GM12878 (cell line): Measurements from ENCODE around the gene TMEM45A. TPM values are rescaled to one million over a fixed set of nuclear protein-coding genes. Genes with fewer than 3 reads are reported as not detected.

Experiments used
- ATAC-seq: fragments of 200-7000 bp; cut with Tn5 transposase; 3 replicates; pipeline ENCODE4 v1.9.1; 2020; ENCODE audit warnings: mild to moderate bottlenecking, moderate library complexity
- BruUV-seq: library from RNA; stranded (reverse); fragments of 400-500 nt; replicated peaks from 2 replicates; lab custom pipeline; 2021; lab: Mats Ljungman, UMichigan
- CTCF ChIA-PET: fragments of 300-600 bp; sonication (Branson Sonifier 250); formaldehyde crosslinking; extraction: SDS; loops from one replicate; lab custom pipeline; 2021; ENCODE audit warnings: inconsistent platforms; lab: Yijun Ruan, JAX
- POLR2A ChIA-PET: fragments of 350-600 bp; formaldehyde crosslinking; extraction: SDS; loops from one replicate; lab custom pipeline; 2021; ENCODE audit warnings: inconsistent platforms; lab: Charles Lee
- RAD21 ChIA-PET: fragments of 300-600 bp; sonication (Branson Sonifier 250); formaldehyde crosslinking; loops from one replicate; lab custom pipeline; 2023; ENCODE audit warnings: antibody characterized with exemption; ENCODE audit not compliant: unreplicated experiment; lab: Charles Lee
- SMC1A ChIA-PET: fragments of 300-600 bp; sonication (Branson Sonifier 250); formaldehyde crosslinking; loops from one replicate; lab custom pipeline; 2023; ENCODE audit not compliant: unreplicated experiment, uncharacterized antibody; lab: Charles Lee
- DNase-seq: peaks from one replicate; pipeline ENCODE4 v3.0.0-alpha.2; 2011; ENCODE audit warnings: low read depth, low spot score
- FAIRE-seq: peaks from 3 replicates; lab custom pipeline; 2011; peaks lifted over from hg19 to GRCh38; lab: Jason Lieb, UNC
- H2AFZ ChIP-seq: 2 replicates; pipeline ENCODE4 v1.6.0; 2011; ENCODE audit warnings: low read depth, low read length, control low read depth; ENCODE audit not compliant: control insufficient read depth
- H3K27ac ChIP-seq: 2 replicates; pipeline ENCODE4 v1.5.1; 2011; ENCODE audit warnings: control low read depth; ENCODE audit not compliant: control insufficient read depth, insufficient read depth
- H3K27me3 ChIP-seq, 2 experiments: replicated peaks in 1 of 2; 2 replicates each; pipeline versions ENCODE4 v1.6.0 to v1.6.1; 2011; ENCODE audit warnings: low read length in 1 of 2; ENCODE audit not compliant: control insufficient read depth in 2 of 2, insufficient read depth in 2 of 2
- H3K36me3 ChIP-seq, 2 experiments: 2 replicates each; pipeline ENCODE4 v1.5.1; 2011; ENCODE audit warnings: low read length in 1 of 2; ENCODE audit not compliant: control insufficient read depth in 2 of 2, insufficient read depth in 2 of 2
- H3K4me1 ChIP-seq: 2 replicates; pipeline ENCODE4 v1.6.1; 2011; ENCODE audit warnings: mild to moderate bottlenecking, low read length, moderate library complexity, mixed read lengths; ENCODE audit not compliant: control insufficient read depth, insufficient read depth
- H3K4me2 ChIP-seq: 2 replicates; pipeline ENCODE4 v1.6.0; 2011; ENCODE audit warnings: control low read depth; ENCODE audit not compliant: control insufficient read depth, insufficient read depth
- H3K4me3 ChIP-seq: fragments of 200-600 bp; sonication (generic); 2 replicates; pipeline ENCODE4 v1.5.1; 2016
- H3K79me2 ChIP-seq: 2 replicates; pipeline ENCODE4 v1.6.0; 2011; ENCODE audit warnings: low read length; ENCODE audit not compliant: control insufficient read depth, insufficient read depth
- H3K9ac ChIP-seq: 2 replicates; pipeline ENCODE4 v1.8.0; 2011; ENCODE audit warnings: low read length, control low read depth, mixed read lengths; ENCODE audit not compliant: control insufficient read depth, insufficient read depth
- H3K9me3 ChIP-seq: replicated peaks from 3 replicates; pipeline ENCODE4 v1.5.1; 2011; ENCODE audit warnings: mild to moderate bottlenecking, low read length; ENCODE audit not compliant: control insufficient read depth, insufficient read depth
- H4K20me1 ChIP-seq: 2 replicates; pipeline ENCODE4 v1.6.0; 2011; ENCODE audit not compliant: control insufficient read depth, insufficient read depth
- EZH2 ChIP-seq: IDR thresholded peaks from 2 replicates; pipeline ENCODE4 v1.6.1; 2012; ENCODE audit warnings: low read depth, mild to moderate bottlenecking, control low read depth, inconsistent platforms, low read length, borderline replicate concordance; ENCODE audit not compliant: control insufficient read depth
- KLF5 ChIP-seq: fragments of 450-650 bp; IDR thresholded peaks from 2 replicates; pipeline ENCODE4 v1.6.1; 2014; ENCODE audit warnings: mild to moderate bottlenecking; ENCODE audit not compliant: partially characterized antibody
- MEF2B ChIP-seq: fragments of 450-650 bp; IDR thresholded peaks from 2 replicates; pipeline ENCODE4 v1.6.1; 2018; ENCODE audit warnings: mild to moderate bottlenecking, moderate library complexity; ENCODE audit not compliant: partially characterized antibody, poor library complexity, severe bottlenecking
- NFYA ChIP-seq: IDR thresholded peaks from 2 replicates; pipeline ENCODE4 v1.6.1; 2011; ENCODE audit warnings: low read depth, mild to moderate bottlenecking, low read length, improper control_type of control experiment, borderline replicate concordance
- SMAD5 ChIP-seq: IDR thresholded peaks from 2 replicates; pipeline ENCODE4 v1.6.1; 2016; ENCODE audit warnings: antibody characterized with exemption, low read depth
- SPI1 ChIP-seq: IDR thresholded peaks from 2 replicates; pipeline ENCODE4 v1.6.1; 2011; ENCODE audit warnings: low read depth, mild to moderate bottlenecking, low read length, moderate library complexity, borderline replicate concordance; ENCODE audit not compliant: insufficient read depth
- SUPT20H ChIP-seq: IDR thresholded peaks from 2 replicates; pipeline ENCODE4 v1.6.1; 2011; ENCODE audit warnings: low read depth, mild to moderate bottlenecking, low read length, moderate library complexity, borderline replicate concordance; ENCODE audit not compliant: control insufficient read depth
- ZNF207 ChIP-seq: fragments of 450-650 bp; IDR thresholded peaks from 2 replicates; pipeline ENCODE4 v1.6.1; 2014; ENCODE audit warnings: antibody characterized with exemption, mild to moderate bottlenecking, borderline replicate concordance
- WGBS: methylation state at CpG from one replicate; pipeline ENCODE4 v1.1.6; 2016; ENCODE audit warnings: low lambda C conversion rate; ENCODE audit not compliant: insufficient replicate concordance, insufficient coverage; ENCODE audit errors: missing lambda C conversion rate; 5-methylcytosine and 5-hydroxymethylcytosine counted together
- in situ Hi-C: fragments of 300-500 bp; cut with MboI; formaldehyde crosslinking; loops from 9 replicates; pipeline ENCODE4 v1.14.3; 2018; ENCODE audit warnings: mixed read lengths
- intact Hi-C: fragments of 100-400 bp; cut with micrococcal nuclease; formaldehyde crosslinking; loops from one replicate; pipeline ENCODE4 v1.14.2; 2022; ENCODE audit not compliant: unreplicated experiment
- polyA plus RNA-seq, 11 experiments: library from polyadenylated mRNA; depleted of rRNA in 4 of 11; unstranded in 6 of 11; stranded (reverse) in 5 of 11; fragments of >200 nt; fragmentation: Nextera tagmentation in 4 of 11; fragmentation: Illumina TruSeq in 1 of 11; extraction: Ambion mirVana in 4 of 11; extraction: Trizol in 1 of 11; gene quantifications; 1 replicate in 1 of 11; 2 replicates in 10 of 11; pipeline versions ENCODE4 v1.2.1 to v1.2.3, GENCODE V29; 2011 to 2016; ENCODE audit warnings: inconsistent platforms in 2 of 11, missing spikeins in 2 of 11, low read depth in 1 of 11
- total RNA-seq, 4 experiments: library from RNA; depleted of rRNA in 3 of 4; stranded (reverse); fragments of >200 nt in 3 of 4; fragmentation: Illumina TruSeq in 1 of 4; extraction: Trizol in 1 of 4; gene quantifications; 2 replicates each; pipeline versions ENCODE4 v1.2.1 to v1.2.3, GENCODE V29; 2013 to 2021
- TF ChIP-seq, protein P1 (sequence below): fragments of 450-650 bp; IDR thresholded peaks from 2 replicates; pipeline ENCODE4 v1.6.1; 2017; ENCODE audit warnings: low read depth, mild to moderate bottlenecking, moderate library complexity
- TF ChIP-seq, protein P2 (sequence below): fragments of 450-650 bp; IDR thresholded peaks from 2 replicates; pipeline ENCODE4 v1.6.1; 2017; ENCODE audit warnings: mild to moderate bottlenecking, low read depth, inconsistent platforms; ENCODE audit not compliant: poor library complexity, severe bottlenecking
- TF ChIP-seq, protein P3 (sequence below): IDR thresholded peaks from 2 replicates; pipeline ENCODE4 v1.6.1; 2011; ENCODE audit warnings: borderline replicate concordance, low read depth, mild to moderate bottlenecking, moderate library complexity, mixed read lengths, low read length; ENCODE audit not compliant: insufficient read depth; ENCODE audit errors: extremely low read length
- TF ChIP-seq, protein P4 (sequence below): fragments of 450-650 bp; conservative IDR thresholded peaks from 2 replicates; pipeline ENCODE4 v1.6.1; 2017; ENCODE audit warnings: mild to moderate bottlenecking, moderate library complexity

Gene TMEM45A
- total and polyA plus RNA-seq, 10 of the 15 experiments (the other 5 are each of a cell fraction or from before 2014, with no cell fraction given) = 0.34 to 5.3 (median 0.83) TPM

DNA sequence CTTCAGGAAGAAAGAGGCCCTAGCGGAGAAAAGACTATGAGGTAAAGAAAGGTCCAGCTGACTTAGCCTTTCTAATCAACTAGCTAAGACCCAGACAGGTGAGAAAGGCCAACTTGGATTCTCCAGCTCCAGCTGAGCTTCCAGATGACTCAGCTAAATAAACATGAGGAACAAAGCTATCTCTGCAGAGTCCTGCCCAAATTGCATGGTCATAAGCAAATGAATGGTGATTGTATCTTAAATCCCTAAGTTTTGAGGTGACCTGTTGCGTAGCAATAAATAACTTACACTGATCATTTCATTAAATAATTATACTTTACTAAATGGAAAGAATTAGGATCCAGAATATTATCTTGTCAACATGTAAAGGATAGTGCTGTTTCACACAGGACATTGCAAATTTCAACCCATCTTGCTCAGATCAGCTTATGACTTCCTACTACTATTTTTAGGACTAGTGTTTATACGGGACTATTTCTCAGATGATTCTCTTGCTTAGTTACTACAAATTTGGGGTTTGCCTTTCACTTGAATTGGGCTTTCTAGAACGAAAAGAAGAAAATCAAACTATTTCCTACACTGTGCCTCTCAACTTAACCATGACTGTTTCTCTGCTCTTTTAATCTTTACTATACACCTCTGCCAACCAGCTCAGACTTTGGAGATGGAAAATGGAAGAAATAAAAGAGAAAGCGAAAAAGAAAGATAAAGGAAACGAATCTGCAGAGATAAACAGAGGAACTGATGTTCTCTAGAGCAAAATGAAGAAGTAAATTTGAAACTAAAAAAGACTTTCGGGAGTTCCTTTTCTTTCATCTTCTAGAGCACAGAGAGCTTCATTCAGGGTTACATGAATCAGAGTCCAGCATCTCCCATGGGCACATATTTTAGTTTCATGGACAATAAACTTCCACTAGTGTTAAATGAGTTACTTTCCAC lies 110.4 kb downstream of the TMEM45A start:
- peak; percentile 7 for FAIRE-seq
- Histone ChIP-seq H3K36me3 (no peaks in the 10 kb centered on the region), H3K9me3 (peaks cover 1% of the 10 kb centered on the region; the same call in 1 of the 3 replicates), H3K4me1 (peaks cover 11% of the 10 kb centered on the region), H3K9ac (peak overlapping the region; percentile 49), H3K27ac (peak overlapping the region; percentile 54), H3K4me2 (peak overlapping the region; percentile 84), H3K4me3 (peak overlapping the region; percentile 55), H3K79me2 (no peaks in the 10 kb centered on the region), H2AFZ (peak overlapping the region; percentile 80), H3K27me3 (no peaks in the 10 kb centered on the region), H4K20me1 (no peaks in the 10 kb centered on the region)
- DNase-seq = peak; percentile 35
- SMC1A ChIA-PET = interaction anchor here (0.6 to 6.3 kb wide), 37 partner anchors 9 to 780 kb away, joined by 3 to 59 read pairs (median 4); partner anchors contain the start of gene TMEM45A
- RAD21 ChIA-PET = interaction anchor here (0.7 to 4.8 kb wide), 18 partner anchors 10 to 342 kb away, joined by 3 to 42 read pairs (median 7); partner anchors contain the start of gene TBC1D23
- POLR2A ChIA-PET = interaction anchor here (0.8 to 1.8 kb wide), 5 partner anchors 10 to 113 kb away, joined by 3 to 11 read pairs (median 3); partner anchors contain the start of gene TMEM45A
- ATAC-seq = peak; percentile 60
- no TSS peak for BruUV-seq
- CTCF ChIA-PET = interaction anchor here (0.7 to 6.0 kb wide), 25 partner anchors 9 to 348 kb away, joined by 3 to 40 read pairs (median 6); partner anchors contain the start of gene TFG
- in situ Hi-C loops (no loop called here), intact Hi-C loops (loop anchor here (2.0 kb wide), 1 partner anchor 114 kb away; no protein-coding TSS in a partner anchor)
- 27% methylated on average over 7 of the region's 7 CpGs for WGBS
- peak; percentile 40; the same call in 1 of the 2 replicates for TF ChIP-seq SPI1
- TF ChIP-seq, protein P1, sequence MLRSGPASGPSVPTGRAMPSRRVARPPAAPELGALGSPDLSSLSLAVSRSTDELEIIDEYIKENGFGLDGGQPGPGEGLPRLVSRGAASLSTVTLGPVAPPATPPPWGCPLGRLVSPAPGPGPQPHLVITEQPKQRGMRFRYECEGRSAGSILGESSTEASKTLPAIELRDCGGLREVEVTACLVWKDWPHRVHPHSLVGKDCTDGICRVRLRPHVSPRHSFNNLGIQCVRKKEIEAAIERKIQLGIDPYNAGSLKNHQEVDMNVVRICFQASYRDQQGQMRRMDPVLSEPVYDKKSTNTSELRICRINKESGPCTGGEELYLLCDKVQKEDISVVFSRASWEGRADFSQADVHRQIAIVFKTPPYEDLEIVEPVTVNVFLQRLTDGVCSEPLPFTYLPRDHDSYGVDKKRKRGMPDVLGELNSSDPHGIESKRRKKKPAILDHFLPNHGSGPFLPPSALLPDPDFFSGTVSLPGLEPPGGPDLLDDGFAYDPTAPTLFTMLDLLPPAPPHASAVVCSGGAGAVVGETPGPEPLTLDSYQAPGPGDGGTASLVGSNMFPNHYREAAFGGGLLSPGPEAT = 0 out of 2 replicates have a peak, but pooled peaks have one; percentile 31
- no peak for TF ChIP-seq SMAD5
- TF ChIP-seq SUPT20H = no peak
- TF ChIP-seq ZNF207 = 0 out of 2 replicates have a peak, but pooled peaks have one; percentile 31
- TF ChIP-seq NFYA = no peak
- TF ChIP-seq EZH2 = no peak
- TF ChIP-seq, protein P2, sequence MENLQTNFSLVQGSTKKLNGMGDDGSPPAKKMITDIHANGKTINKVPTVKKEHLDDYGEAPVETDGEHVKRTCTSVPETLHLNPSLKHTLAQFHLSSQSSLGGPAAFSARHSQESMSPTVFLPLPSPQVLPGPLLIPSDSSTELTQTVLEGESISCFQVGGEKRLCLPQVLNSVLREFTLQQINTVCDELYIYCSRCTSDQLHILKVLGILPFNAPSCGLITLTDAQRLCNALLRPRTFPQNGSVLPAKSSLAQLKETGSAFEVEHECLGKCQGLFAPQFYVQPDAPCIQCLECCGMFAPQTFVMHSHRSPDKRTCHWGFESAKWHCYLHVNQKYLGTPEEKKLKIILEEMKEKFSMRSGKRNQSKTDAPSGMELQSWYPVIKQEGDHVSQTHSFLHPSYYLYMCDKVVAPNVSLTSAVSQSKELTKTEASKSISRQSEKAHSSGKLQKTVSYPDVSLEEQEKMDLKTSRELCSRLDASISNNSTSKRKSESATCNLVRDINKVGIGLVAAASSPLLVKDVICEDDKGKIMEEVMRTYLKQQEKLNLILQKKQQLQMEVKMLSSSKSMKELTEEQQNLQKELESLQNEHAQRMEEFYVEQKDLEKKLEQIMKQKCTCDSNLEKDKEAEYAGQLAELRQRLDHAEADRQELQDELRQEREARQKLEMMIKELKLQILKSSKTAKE = no peak
- TF ChIP-seq, protein P3, sequence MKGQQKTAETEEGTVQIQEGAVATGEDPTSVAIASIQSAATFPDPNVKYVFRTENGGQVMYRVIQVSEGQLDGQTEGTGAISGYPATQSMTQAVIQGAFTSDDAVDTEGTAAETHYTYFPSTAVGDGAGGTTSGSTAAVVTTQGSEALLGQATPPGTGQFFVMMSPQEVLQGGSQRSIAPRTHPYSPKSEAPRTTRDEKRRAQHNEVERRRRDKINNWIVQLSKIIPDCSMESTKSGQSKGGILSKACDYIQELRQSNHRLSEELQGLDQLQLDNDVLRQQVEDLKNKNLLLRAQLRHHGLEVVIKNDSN = no peak
- TF ChIP-seq MEF2B = peak; percentile 45
- TF ChIP-seq, protein P4, sequence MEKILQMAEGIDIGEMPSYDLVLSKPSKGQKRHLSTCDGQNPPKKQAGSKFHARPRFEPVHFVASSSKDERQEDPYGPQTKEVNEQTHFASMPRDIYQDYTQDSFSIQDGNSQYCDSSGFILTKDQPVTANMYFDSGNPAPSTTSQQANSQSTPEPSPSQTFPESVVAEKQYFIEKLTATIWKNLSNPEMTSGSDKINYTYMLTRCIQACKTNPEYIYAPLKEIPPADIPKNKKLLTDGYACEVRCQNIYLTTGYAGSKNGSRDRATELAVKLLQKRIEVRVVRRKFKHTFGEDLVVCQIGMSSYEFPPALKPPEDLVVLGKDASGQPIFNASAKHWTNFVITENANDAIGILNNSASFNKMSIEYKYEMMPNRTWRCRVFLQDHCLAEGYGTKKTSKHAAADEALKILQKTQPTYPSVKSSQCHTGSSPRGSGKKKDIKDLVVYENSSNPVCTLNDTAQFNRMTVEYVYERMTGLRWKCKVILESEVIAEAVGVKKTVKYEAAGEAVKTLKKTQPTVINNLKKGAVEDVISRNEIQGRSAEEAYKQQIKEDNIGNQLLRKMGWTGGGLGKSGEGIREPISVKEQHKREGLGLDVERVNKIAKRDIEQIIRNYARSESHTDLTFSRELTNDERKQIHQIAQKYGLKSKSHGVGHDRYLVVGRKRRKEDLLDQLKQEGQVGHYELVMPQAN = no peak
- peak; percentile 4 for TF ChIP-seq KLF5
